Right forelimb (tissue), 1 donor: ENCODE results near the gene CABLES2.

Experiments
- DNase-seq: peaks from one replicate; pipeline ENCODE4 v3.0.0-alpha.2; 2018

Gene CABLES2

DNA sequence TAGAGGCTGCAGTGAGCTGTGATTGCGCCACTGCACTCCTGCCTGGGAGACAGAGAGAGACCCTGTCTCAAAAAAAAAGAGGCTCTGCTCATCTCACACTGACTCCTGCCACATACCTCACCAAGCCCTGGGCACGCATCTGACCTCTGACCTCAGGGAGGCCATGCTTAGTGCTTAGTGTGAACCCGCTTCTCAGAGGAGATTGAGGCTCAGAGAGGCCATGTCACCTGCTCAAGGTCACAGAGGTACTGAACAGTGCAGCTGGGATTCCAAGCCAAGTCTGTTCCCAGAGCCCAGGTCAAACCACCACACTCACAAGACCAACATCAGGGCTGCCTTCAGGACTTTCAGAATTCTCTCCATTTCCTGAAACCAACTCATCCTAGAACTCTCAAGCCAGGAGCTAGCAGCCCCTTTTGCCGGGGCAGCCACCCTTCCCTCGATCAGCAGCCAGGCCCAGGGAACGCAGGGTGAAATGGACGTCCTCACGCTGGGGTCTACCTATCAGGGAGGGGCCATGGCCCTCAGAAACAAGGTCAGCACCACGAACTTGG lies 2.9 kb downstream of the CABLES2 start:
- DNase-seq = no peak

DNA sequence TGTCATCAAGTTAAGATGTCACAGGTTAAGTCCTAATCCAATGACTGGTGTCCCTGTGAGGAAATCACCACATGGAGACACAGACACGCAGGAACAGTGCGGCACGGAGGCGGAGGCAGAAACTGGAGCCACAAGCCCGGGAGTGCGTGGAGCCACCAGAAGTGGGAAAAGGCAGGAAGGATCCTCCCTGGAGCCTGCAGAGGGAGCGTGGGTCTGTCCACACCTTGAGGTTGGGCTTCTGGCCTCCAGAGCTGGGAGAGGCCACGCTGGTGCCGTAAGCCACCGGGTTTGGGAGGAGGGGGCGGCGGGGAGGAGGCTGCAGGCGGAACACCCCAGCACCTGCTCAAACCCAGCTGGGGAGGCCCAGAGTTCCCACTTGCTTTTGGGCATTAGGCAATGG lies 3.8 kb downstream of the CABLES2 start:
- DNase-seq = no peak

DNA sequence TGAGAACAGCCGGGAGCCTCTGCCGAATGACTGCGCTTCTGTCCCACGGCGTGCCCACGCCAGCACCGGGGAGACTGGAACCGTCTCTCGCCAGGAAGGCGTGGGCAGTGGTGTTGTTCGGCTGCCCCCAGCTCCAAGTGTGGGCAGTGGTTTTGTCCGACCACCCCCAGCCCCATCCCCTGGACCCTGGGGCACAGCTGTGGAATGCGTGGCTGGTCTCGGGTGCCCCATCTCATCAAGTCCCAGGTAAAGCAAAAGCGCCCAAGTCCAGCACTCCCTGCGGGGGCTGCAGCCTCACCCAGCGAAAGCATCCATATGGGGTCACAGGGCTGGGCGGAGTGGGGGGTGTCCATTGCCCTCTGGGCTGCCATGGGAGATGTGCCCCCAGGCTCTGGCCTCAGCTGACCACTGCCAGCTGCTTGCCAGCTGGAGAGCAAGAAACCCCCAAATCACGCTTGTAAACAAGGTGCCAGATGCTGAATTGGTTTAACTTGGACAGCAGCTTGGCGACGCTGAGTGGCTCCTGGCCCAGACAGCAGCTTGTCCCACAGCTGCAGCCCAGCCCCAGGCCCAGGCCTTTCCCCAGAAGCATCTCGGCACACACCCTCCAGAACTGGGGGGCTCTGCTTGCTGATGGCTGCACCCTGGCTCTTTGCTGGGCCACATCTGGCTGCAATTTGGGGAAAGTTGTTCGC lies 4.5 kb downstream of the CABLES2 start:
- no peak for DNase-seq

DNA sequence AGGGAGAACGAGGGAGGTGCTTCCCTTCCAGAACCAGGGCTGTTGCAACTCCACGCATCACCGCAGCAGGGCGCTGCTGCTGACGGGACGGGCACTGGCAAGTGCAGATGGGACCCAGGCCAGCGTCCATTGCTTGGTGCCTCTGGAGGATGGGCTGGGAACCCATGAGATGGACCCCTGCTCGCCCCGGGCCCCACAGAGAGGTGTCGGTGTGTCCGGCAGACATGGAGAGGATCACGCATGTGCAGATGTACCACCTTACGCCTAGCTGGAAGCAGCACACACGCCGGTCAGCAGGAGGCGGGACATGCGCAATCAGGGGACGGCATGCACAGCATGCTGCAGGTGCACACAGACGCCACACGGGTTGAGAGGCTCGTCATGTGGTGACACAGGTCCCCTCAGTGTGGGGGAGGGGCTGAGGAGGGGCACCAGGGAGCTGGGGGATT lies 5.7 kb downstream of the CABLES2 start:
- no peak for DNase-seq

DNA sequence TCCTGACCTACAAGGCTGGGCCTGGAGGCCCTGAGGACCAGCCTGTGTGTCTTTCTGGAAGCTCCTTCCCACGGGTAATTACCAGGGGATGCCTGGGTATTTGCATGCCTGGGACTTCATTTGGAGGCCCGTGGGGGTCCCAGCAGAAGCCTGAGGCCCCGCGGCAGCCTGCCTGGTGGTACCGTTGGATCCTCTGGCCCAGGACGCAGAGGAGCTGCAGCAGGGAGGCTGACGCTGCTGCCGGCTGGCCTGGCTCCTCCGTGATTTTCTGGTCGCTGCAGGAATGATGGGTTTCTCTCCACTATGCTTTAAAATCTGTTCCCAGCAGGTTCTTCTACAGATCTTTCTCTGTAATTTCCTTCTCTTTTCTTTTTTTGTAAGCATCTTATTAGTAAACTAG lies 6.5 kb downstream of the CABLES2 start:
- DNase-seq = no peak

DNA sequence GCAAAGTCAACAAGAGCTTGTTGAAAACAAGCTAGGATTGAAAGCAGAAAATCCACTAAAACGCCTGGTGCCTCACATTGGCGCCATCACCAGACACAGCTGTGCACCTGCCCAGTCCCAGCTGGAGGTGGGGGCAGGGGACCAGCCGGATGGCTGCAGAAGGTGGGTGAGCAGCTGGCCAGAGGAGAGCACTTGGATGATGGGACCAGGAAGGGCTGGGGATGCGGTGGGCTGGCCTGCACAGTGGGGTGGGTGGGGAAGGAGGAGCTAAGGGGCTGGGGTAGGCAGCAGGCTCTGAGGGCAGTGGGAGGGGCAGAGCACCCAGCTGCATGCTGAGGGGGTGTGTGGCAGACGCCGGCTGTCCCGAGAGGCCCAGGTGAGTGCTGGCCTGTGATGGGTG lies 7.1 kb downstream of the CABLES2 start:
- no peak for DNase-seq

DNA sequence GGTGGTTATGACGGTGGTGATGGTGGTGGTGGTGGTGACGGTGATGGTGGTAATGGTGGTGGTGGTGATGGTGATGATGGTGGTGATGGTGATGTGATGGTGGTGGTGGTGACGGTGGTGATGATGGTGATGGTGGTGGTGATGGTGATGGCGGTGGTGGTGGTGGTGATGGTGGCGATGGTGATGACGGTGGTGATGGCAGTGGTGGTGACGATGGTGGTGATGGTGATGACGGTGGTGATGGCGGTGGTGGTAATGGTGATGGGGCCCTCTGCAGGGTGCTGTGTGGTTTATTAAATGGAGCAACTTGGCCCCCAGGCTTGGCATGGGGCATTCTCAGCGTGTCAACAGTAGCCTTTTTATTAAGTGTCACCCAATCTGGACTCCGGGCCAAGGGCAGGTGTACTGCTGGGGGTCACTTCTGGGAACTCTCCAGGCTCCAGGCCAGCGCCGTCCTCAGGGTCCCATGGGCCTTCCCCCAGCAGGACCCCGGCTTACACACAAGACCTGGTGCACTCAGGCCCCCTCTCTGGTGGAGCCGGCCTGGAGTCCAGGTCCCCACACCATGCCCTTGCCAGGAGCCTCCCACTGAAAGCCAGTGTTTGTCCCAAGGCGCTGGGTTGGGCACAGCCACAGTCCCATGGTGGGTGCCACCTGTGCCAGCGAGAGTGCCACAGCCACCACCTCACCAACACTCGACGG lies 8.8 kb downstream of the CABLES2 start:
- no peak for DNase-seq

DNA sequence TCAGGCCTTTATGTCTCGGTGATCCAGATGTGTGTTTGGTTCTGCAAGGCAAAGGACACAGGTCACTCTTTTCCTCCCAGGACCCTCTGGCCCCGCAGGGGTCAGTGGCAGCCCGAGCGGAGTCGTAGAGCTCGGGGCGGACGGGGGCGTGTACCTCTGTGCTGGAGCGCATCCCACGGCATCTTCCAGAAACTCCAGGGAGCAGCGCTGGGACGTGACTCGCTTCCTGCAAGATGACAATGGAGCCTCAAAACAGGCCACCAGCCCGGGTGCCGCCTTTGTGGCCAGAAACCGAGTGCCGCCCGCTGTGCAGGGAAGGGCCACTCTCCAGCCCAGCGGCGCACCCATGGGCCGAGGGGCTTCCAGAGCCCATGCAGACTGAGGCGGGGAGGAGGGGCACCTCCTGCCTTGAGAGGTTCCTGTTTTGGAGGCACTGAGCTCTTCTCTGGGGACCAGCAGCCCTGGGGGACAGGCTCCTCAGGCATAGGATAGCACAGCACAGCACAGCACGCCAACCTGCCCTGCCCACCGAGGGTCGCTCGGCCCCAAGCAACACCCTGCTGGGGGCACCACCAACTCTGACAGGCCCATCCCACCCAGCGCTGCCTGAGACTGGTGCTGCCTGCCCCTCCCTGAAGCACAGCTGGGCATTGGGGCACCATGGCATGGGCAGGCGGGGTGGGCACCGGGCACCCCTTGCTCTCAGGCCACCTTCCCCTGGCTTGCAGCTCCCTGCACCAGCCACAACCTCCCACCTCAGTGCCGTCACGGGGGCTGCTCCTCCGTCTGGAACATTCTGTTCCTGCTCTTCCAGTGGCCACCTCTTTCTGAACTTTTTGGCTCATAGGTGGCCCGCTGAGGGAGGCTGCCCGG lies 10.5 kb downstream of the CABLES2 start:
- no peak for DNase-seq

DNA sequence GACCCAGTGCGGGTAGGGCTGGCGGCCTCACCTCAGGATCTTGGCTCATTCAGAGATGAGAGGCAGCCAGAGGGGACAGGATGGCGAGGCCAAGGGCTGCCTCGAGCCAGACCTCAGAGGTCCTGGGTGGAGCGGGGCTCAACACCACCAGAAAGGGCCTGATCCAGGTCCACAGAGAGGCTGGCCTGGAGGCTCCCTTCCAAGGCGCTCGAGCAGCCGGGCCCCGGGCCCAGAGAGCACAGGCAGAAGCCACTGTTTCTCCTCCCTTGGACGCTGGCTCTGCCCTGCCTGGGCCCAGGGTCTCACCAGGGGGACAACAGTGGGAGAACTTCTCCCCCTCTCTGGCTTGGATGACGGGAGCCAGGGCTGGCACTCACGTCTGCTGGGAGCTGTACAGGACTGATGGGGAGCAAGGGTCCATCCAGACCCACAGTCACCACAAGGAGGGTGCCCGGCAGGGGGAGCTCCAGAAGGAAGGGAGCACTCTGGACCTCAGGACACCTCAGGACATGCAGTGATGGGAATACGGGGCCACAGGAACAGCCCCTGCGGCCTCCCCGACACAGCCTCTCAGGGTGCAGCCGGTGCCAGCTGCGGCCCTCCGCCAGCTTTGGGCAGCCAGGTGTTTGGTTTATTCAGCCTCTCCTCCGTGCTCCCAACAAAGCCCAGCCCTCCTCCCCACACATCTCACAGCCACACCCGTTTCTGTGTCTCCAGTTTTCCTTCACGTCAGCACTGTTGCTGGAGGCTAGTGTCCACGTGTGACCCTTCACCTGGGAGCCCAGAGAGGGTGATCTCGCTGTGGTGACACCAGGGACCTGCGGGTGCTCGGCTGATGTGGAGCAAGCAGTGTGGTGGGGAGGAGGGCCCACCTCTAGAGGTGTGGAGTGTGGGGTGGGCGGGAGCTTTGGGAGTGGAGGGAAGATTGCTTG lies 11.5 kb downstream of the CABLES2 start:
- no peak for DNase-seq

DNA sequence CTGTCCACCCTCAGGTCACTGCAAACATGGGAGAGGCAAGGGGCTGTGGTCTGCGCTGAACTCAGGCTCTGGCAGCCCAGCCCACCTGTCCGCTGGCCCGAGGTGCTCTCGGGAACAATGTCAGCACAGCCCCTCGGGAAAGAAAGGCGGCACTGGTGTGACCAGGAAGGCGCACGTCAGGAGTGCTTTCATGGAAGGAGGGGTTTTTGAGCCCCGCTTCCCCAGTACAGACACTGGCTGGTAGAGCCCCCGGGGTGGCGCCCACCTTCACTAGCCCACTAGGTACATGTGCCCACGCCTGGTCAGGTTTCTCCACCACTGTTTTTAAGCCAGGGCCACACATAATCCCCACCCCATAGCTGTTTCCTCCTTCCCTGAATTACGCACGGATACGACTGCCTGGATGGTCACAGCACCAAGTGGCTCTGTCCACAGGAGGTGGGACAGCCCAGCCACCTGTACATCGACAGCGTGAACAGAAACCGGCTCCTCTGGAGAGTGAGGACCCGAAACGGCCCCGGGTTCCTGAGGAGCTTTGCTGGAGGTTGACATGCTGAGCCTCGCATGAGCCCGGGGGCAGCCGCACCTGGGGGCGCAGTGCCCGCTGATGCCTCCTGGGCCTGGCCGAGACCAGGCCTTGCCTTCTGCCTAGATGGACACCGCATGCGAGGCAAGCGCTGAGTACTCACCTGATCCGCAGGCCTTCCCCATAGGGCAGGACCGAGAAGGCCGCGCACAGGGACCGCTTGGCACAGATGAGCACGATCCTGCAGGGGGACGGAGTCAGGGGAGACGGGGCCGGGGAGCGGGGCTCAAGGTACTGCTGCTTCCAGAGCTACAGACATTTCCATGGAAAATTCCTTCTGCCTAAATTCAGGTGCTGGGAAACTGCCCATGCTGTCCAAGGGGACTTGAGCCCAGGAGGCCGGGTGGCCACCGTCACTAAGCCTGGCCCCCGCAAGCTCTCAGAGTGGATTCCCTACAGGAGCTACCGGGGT lies 12.5 kb downstream of the CABLES2 start:
- no peak for DNase-seq

DNA sequence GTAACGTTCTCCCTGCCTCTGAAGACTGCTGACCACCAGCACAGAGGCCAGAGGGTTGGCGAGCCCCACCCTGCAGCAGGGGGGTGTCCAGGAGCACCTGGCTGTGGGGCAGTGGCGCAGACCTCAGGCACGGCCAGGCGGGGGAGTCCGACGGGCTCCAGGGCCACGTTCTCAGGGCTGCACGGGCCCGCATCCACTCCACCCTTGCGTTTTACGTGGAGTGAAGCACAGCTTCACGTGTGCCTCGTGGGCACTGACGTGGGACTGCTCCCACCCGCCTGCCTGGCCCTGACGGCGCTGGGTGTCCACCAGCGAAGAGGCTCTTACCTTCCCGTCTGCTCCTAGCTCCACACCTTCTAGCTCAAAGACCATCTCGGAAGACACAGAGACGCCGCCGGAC lies 13.3 kb downstream of the CABLES2 start:
- DNase-seq = no peak

DNA sequence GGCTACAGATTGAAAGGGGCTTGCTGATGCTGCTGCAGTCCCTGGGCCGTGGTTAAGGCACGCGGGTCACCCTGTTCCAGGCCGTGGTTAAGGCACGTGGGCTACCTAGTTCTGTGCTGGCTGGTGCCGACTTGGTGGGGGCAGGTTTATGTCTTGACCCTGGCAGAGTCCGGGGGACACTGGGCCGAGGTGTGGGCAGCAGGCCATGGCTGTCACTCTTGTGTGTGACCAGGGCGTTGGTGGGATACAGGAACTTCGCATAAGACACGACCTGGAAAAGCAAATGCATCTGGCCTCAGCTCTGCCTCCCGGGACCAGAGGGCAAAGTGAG lies 13.8 kb downstream of the CABLES2 start:
- no peak for DNase-seq

DNA sequence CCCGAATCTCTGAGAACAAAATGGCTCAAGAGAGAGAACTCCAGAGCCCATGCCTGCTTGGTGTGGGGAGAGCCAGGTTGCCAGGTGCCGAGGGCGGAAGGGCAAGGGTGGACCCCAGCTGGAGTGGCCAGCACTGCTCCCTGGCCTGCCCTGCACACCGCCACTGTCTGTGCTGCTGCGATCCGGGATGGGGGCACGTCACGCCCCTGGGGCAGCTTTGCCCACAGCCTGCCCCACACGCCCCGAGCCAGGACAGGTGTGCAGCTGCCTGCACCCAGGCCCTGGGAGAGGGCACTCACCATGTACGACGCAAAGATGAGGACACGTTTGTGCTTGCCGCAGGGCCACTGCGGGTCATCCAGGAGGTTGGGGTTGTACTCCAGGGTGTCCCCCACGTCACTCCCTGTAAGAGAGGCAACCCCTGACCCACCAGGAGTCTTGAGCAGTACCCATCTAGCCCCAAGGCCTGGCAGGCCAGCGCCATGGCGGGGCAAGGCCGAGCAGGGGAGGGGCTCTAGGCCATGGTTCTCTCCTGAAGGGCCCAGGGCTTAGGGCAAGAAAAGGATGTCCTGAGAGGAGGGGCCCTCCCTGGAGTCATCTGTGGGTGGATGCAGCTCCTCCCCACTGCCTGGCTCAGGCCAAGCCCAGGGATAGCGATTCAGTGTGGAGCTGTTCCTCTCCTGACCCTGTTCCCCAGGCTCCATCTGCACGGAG lies 14.3 kb downstream of the CABLES2 start:
- no peak for DNase-seq

DNA sequence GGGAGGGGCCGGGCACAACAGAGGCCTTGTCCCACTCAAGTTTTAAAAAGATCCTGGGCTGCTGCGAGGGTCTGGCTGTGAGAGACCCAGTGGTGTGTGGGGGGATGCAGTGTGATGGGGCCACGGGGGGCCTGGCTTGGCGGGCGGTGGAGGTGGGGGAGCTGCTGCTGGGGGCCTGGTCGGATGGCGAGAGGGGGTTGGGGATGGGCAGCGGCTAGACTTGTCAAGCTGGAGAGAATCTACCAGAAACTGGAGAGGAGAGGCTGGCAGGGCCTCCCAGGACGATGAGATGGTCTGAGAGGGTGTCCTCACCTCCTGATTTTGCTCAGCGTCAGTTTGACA lies 15.0 kb downstream of the CABLES2 start:
- DNase-seq = no peak

DNA sequence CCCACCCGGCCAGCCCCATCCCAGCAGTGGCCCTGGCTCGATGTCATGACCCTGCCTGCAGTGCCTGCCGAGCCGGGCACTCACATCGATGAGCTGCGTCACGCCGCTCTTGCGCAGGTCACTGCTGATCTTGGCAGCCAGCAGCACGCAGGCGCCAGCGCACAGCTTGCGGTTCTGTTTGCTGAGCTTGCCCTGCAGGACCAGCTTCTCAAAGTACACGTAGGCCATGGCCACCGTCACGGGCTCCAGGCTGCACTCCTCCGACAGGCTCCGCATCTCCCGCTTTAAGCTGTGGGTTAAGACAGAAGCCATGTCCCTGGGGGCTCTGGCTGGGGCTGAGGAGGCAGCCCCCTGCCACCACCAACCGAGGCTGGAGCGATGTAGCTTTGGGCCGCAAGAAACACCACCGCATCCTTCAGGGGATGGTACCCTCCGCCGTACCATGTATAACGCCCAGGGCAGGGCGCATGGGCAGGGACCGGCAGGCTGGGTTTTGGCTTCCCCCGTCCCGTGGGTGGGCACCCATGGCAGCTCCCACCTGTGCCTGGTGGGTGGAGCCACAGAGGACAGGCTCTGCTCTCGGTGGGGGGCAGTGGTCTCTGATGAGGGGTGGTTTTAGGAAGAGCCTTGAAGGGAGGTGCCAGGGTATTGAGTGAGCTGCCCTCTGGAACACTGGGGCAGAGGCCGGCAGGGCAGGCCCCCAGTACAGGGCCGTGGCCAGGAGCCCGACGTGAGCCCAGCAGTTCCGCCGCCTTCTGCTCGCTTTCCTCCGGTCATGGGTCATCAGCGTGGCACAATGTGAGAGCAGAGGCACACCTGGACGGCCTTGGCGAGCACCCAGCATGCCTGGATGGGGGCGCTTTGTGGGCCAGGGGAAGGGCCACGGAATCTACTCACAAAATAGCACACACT lies 15.7 kb downstream of the CABLES2 start:
- DNase-seq = no peak

DNA sequence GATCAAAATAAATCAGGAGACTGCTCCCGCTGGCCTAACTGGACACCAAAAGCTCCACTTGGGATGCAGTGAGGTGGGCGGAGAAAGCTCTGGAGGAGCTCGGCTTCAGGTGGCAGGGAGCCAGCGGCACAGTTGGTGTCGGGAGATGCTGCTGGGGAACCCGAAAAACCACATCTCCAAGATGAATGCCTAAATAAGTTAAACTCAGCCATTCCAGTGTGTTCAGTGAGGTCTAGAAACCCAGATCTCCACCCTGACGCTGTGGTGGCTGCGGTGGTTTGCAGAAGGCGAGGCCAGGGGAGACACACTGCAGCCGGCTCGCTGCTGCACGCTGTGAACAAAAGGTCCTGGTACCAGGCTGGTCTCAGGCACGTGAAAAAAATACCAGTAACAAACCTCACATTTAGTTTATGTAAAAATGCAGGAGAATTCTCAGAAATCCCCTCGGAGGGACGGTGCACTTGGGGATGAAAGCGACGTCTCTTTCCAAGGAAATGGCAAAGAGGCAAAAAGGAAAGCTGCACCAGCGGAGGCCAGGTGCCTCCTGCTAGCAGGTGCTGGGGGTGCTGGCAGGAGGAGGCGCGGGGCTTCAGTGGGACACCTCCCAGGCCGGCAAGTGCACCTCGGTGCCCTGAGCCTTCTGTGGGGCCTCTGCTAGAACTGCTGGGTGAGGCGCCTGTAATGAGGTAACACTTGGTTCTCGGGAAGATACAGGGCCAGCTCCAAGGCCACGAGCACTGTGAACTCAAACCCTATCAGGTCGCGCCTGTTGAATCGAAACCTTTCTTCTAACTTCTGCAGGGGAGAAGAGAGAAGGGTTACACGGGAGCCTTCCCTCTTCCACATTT lies 16.5 kb downstream of the CABLES2 start:
- no peak for DNase-seq

DNA sequence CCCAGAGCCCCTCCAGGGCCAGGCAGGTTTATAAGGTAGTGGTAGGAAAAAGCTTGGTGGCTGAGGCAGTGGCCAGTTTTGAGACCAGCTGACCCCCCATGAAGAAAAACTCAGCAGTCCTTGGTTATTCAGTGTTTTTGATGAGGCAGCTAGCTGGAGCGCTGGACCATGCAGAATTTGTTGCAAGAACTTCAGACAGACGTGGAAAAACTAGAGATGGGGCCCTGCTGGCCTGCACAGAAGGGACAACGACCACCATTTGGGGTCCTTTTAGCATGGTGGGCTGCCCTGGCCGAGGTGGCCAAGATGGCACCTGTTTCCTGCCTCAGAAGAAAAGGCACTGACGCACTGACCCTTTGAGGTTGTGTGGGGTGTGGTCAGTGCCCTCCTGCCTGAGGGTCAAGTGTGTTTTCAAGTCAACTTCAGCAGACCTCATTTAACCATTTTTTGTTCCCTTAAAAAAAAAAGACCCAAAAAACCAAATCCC lies 17.4 kb downstream of the CABLES2 start:
- DNase-seq = no peak
